Smooth muscle cell (in vitro differentiated cells): ENCODE data around the gene SLC2A4RG. TPM values are rescaled to one million over a fixed set of nuclear protein-coding genes. Genes with fewer than 3 reads are reported as not detected.
A peak's percentile ranks its signal among the peaks of the same experiment; 100 is the strongest.

ENCODE experiments used
- DNase-seq: peaks from one replicate; lab custom pipeline; 2025; ENCODE audit not compliant: unreplicated experiment; lab: John Stamatoyannopoulos, UW
- H2AFZ ChIP-seq: fragments of 200-600 bp; sonication (generic); 2 replicates; pipeline ENCODE4 v1.6.0; 2016; ENCODE audit warnings: antibody characterized with exemption, low read depth, mild to moderate bottlenecking
- H3F3A ChIP-seq: fragments of 200-600 bp; sonication (generic); 2 replicates; pipeline ENCODE4 v1.6.0; 2017; ENCODE audit warnings: antibody characterized with exemption, low read depth
- H3K27ac ChIP-seq: fragments of 200-600 bp; sonication (generic); 2 replicates; pipeline ENCODE4 v1.5.1; 2016; ENCODE audit warnings: low read depth, mild to moderate bottlenecking
- H3K27me3 ChIP-seq: fragments of 200-600 bp; sonication (generic); 2 replicates; pipeline ENCODE4 v1.6.1; 2016; ENCODE audit warnings: low read depth, mild to moderate bottlenecking
- H3K36me3 ChIP-seq: fragments of 200-600 bp; sonication (generic); 2 replicates; pipeline ENCODE4 v1.5.1; 2016; ENCODE audit warnings: low read depth
- H3K4me1 ChIP-seq: fragments of 200-600 bp; sonication (generic); 2 replicates; pipeline ENCODE4 v1.5.1; 2016; ENCODE audit warnings: low read depth
- H3K4me2 ChIP-seq: fragments of 200-600 bp; sonication (generic); 2 replicates; pipeline ENCODE4 v1.6.0; 2016; ENCODE audit warnings: mild to moderate bottlenecking
- H3K4me3 ChIP-seq: fragments of 200-600 bp; sonication (generic); 2 replicates; pipeline ENCODE4 v1.5.1; 2016; ENCODE audit warnings: mild to moderate bottlenecking
- H3K79me2 ChIP-seq: fragments of 200-600 bp; sonication (generic); 2 replicates; pipeline ENCODE4 v1.6.0; 2016; ENCODE audit warnings: low read depth, mild to moderate bottlenecking
- H3K9ac ChIP-seq: fragments of 200-600 bp; sonication (generic); 2 replicates; pipeline ENCODE4 v1.6.0; 2016; ENCODE audit warnings: low read depth
- H3K9me3 ChIP-seq: fragments of 200-600 bp; sonication (generic); replicated peaks from 2 replicates; pipeline ENCODE4 v1.5.1; 2016; ENCODE audit warnings: low read depth
- H4K20me1 ChIP-seq: fragments of 200-600 bp; sonication (generic); 2 replicates; pipeline ENCODE4 v1.6.0; 2016; ENCODE audit warnings: low read depth
- WGBS: methylation state at CpG from one replicate; pipeline ENCODE4 v1.1.7; 2016; ENCODE audit warnings: low lambda C conversion rate; 5-methylcytosine and 5-hydroxymethylcytosine counted together
- polyA plus RNA-seq: library from polyadenylated mRNA; unstranded; fragments of >200 nt; fragmentation: Nextera tagmentation; extraction: Ambion mirVana; gene quantifications from 2 replicates; pipeline ENCODE4 v1.2.1, GENCODE V29; 2016
- total RNA-seq: library from RNA; depleted of rRNA; stranded (reverse); fragments of >200 nt; gene quantifications from 2 replicates; pipeline ENCODE4 v1.2.3, GENCODE V29; 2014
- TF ChIP-seq, protein P1 (sequence below): fragments of 200-600 bp; sonication (generic); IDR thresholded peaks from 2 replicates; pipeline ENCODE4 v1.5.1; 2017; ENCODE audit warnings: borderline replicate concordance, mild to moderate bottlenecking, antibody characterized with exemption; ENCODE audit not compliant: insufficient read depth, poor library complexity, severe bottlenecking

SLC2A4RG gene
- total and polyA plus RNA-seq, 2 experiments from 2014 or later: 43.7 to 45.6 TPM

DNA sequence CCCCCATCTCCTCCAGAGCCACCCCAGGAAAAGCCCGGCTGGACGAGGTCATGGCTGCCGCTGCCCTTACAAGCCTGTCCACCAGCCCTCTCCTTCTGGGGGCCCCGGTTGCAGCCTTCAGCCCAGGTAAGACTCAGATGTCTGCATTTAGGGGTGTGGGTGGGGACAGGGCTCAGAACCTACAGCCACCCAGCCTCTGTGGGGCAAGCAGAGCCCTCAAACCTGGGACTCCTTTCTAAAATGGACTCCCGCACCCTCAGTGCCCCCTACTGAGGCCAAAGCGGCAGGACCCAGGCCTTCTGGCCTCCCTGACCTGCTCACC lies 1.7 kb downstream of the SLC2A4RG start:
- Histone ChIP-seq H3K4me1 (peaks cover 30% of the 10 kb centered on the region), H3K27ac (no peak overlapping the region), H2AFZ (no peak overlapping the region), H4K20me1 (peaks cover 23% of the 10 kb centered on the region), H3K9me3 (no peaks in the 10 kb centered on the region), H3K36me3 (no peaks in the 10 kb centered on the region), H3K4me2 (peak overlapping the region; percentile 87), H3K79me2 (no peaks in the 10 kb centered on the region), H3K27me3 (no peaks in the 10 kb centered on the region), H3K4me3 (peak overlapping the region; percentile 83), H3F3A (peaks cover 27% of the 10 kb centered on the region), H3K9ac (no peak overlapping the region)
- no peak for DNase-seq
- whole genome bisulfite sequencing: 56% methylated on average over 3 of the region's 6 CpGs
- TF ChIP-seq, protein P1, sequence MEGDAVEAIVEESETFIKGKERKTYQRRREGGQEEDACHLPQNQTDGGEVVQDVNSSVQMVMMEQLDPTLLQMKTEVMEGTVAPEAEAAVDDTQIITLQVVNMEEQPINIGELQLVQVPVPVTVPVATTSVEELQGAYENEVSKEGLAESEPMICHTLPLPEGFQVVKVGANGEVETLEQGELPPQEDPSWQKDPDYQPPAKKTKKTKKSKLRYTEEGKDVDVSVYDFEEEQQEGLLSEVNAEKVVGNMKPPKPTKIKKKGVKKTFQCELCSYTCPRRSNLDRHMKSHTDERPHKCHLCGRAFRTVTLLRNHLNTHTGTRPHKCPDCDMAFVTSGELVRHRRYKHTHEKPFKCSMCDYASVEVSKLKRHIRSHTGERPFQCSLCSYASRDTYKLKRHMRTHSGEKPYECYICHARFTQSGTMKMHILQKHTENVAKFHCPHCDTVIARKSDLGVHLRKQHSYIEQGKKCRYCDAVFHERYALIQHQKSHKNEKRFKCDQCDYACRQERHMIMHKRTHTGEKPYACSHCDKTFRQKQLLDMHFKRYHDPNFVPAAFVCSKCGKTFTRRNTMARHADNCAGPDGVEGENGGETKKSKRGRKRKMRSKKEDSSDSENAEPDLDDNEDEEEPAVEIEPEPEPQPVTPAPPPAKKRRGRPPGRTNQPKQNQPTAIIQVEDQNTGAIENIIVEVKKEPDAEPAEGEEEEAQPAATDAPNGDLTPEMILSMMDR: no peak

DNA sequence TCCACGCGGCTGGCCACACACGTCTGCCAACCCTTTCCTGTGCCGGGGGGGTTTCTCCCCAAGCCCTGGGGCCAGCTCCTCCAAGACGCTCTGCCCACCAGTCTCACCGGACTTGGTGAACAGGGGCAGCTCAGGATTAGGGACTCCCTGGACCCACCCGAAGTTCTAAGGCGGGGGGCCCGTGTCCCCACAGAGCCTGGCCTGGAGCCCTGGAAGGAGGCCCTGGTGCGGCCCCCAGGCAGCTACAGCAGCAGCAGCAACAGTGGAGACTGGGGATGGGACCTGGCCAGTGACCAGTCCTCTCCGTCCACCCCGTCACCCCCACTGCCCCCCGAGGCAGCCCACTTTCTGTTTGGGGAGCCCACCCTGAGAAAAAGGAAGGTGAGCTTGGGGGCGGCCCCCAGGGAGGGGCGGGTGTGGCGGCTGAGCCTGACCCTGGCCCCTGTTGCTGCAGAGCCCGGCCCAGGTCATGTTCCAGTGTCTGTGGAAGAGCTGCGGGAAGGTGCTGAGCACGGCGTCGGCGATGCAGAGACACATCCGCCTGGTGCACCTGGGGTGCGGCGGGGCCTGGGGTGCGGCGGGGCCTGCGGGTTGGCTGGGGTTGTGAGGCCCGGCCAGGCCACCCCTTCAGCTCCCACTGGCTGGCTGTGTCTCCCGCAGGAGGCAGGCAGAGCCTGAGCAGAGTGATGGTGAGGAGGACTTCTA lies 2.3 kb downstream of the SLC2A4RG start:
- DNase-seq: no peak
- Histone ChIP-seq H3K9me3 (no peaks in the 10 kb centered on the region), H3K36me3 (no peaks in the 10 kb centered on the region), H3F3A (peaks cover 27% of the 10 kb centered on the region), H3K27me3 (no peaks in the 10 kb centered on the region), H3K4me1 (peaks cover 30% of the 10 kb centered on the region), H3K9ac (no peak overlapping the region), H3K79me2 (no peaks in the 10 kb centered on the region), H4K20me1 (peaks cover 20% of the 10 kb centered on the region), H3K4me2 (peak overlapping the region; percentile 87), H2AFZ (no peak overlapping the region), H3K27ac (no peak overlapping the region), H3K4me3 (peak overlapping the region; percentile 83)
- 94% methylated on average over 28 of the region's 30 CpGs for WGBS
- TF ChIP-seq, protein P1: no peak

DNA sequence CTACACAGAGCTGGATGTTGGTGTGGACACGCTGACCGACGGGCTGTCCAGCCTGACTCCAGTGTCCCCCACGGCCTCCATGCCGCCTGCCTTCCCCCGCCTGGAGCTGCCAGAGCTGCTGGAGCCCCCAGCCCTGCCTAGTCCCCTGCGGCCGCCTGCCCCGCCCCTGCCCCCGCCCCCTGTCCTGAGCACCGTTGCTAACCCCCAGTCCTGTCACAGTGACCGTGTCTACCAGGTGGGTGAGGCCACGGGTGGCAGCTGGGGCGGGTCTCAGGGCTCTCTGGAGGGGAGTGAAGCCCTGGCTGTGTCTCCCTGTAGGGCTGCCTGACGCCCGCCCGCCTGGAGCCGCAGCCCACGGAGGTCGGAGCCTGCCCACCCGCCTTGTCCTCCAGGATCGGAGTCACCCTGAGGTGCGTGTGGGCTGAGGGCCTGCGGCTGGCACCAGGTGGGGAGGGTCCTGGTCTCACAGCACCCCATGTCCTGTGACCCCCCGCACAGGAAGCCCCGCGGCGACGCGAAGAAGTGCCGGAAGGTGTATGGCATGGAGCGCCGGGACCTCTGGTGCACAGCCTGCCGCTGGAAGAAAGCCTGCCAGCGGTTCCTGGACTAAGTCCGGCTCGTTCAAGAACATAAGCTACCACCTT lies 2.9 kb downstream of the SLC2A4RG start:
- no peak overlapping the region for H2AFZ ChIP-seq
- peaks cover 25% of the 10 kb centered on the region for H3K4me1 ChIP-seq
- H4K20me1 ChIP-seq: peaks cover 13% of the 10 kb centered on the region
- H3K4me2 ChIP-seq: no peak overlapping the region
- TF ChIP-seq, protein P1: no peak
- H3K27ac ChIP-seq: no peak overlapping the region
- no peak overlapping the region for H3K9ac ChIP-seq
- H3K36me3 ChIP-seq: no peaks in the 10 kb centered on the region
- no peaks in the 10 kb centered on the region for H3K79me2 ChIP-seq
- peaks cover 27% of the 10 kb centered on the region for H3F3A ChIP-seq
- H3K27me3 ChIP-seq: no peaks in the 10 kb centered on the region
- no peaks in the 10 kb centered on the region for H3K9me3 ChIP-seq
- WGBS: 99% methylated on average over 23 of the region's 37 CpGs
- DNase-seq: no peak
- no peak overlapping the region for H3K4me3 ChIP-seq
